ENCODE data around the gene MRPL9.

Gene MRPL9

GRCh38 chr1:151714820-151715725 is 48.2 kb downstream of the MRPL9 start:
- no peak for DNase-seq (ENCODE audit: low read depth)
- TF ChIP-seq, protein P1, sequence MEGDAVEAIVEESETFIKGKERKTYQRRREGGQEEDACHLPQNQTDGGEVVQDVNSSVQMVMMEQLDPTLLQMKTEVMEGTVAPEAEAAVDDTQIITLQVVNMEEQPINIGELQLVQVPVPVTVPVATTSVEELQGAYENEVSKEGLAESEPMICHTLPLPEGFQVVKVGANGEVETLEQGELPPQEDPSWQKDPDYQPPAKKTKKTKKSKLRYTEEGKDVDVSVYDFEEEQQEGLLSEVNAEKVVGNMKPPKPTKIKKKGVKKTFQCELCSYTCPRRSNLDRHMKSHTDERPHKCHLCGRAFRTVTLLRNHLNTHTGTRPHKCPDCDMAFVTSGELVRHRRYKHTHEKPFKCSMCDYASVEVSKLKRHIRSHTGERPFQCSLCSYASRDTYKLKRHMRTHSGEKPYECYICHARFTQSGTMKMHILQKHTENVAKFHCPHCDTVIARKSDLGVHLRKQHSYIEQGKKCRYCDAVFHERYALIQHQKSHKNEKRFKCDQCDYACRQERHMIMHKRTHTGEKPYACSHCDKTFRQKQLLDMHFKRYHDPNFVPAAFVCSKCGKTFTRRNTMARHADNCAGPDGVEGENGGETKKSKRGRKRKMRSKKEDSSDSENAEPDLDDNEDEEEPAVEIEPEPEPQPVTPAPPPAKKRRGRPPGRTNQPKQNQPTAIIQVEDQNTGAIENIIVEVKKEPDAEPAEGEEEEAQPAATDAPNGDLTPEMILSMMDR (conservative IDR thresholded peaks at IDR 0.05; ENCODE audit: low read depth, low read length): no peak
- H3K4me3 ChIP-seq (ENCODE audit: low read length): no peak overlapping the region

DNA sequence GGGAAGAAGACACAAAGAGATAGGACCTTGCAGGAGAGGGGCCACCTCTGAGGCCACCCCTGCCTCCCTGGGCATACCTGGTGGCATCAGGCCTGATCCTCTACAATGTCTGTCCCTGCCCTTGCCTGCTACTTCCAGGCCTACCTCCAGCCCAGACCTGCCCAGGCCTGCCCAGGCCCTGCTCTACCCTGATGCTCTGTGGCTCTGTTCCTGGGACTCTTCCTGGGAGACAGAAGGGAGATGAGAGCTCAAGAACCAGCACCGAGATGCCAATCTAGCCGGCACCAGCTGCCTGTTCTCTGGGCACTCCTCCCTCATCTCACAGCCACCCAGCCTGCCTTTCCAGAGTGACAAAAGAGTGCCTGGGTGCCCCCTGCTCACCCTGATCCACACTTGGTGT is 49.4 kb downstream of the MRPL9 start:
- no peak overlapping the region for H3K4me3 ChIP-seq (ENCODE audit: low read length)
- TF ChIP-seq, protein P1 (conservative IDR thresholded peaks at IDR 0.05; ENCODE audit: low read depth, low read length): no peak
- DNase-seq (ENCODE audit: low read depth): no peak

- no peak for DNase-seq (ENCODE audit: low read depth)
- TF ChIP-seq, protein P1 (conservative IDR thresholded peaks at IDR 0.05; ENCODE audit: low read depth, low read length): no peak
These were observed 50.3 kb downstream of the MRPL9 start for GRCh38 chr1:151713044-151713443.

DNA sequence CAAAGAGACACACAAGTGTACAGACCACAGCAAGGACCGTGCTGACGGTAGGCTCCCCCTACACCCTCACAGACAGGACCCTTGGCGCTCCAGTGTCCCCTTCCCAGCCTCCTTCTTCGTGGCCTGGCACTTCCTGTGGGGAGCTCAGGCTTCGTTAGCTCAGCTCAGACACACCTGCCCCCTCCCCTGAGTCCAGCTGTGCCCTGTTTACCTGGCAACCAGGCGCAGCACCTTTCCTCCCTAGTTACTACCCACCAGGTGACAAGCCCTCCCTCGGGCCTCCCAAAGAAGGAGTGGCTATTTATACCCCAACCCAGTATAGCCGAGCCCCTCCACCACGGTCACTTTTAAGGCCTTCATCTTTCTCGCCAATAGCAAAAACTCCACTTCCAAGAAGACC is 51.3 kb downstream of the MRPL9 start:
- no peak overlapping the region for H3K4me3 ChIP-seq (ENCODE audit: low read length)
- TF ChIP-seq, protein P1 (conservative IDR thresholded peaks at IDR 0.05; ENCODE audit: low read depth, low read length): no peak
- DNase-seq (ENCODE audit: low read depth): no peak

More at GRCh38 chr1:151713044-151713443, 50.3 kb downstream of the MRPL9 start:
- H3K4me3 ChIP-seq (ENCODE audit: low read length): no peak overlapping the region

GRCh38 chr1:151711044-151711800 is 52.1 kb downstream of the MRPL9 start:
- TF ChIP-seq, protein P1 (conservative IDR thresholded peaks at IDR 0.05; ENCODE audit: low read depth, low read length): no peak
- DNase-seq (ENCODE audit: low read depth): no peak

GRCh38 chr1:151710187-151710840 is 53.0 kb downstream of the MRPL9 start:
- no peak for DNase-seq (ENCODE audit: low read depth)
- TF ChIP-seq, protein P1 (conservative IDR thresholded peaks at IDR 0.05; ENCODE audit: low read depth, low read length): no peak
- no peak overlapping the region for H3K4me3 ChIP-seq (ENCODE audit: low read length)

More at GRCh38 chr1:151711044-151711800, 52.1 kb downstream of the MRPL9 start:
- H3K4me3 ChIP-seq (ENCODE audit: low read length): no peak overlapping the region

Data from retinal pigment epithelial cell (primary cell).